ENCODE measurements around the gene HSPG2. TPM values are rescaled to one million over a fixed set of nuclear protein-coding genes. Genes with fewer than 3 reads are reported as not detected.

The HSPG2 gene
- total and polyA plus RNA-seq, 9 of the 15 experiments (the other 6 are each of a cell fraction or from before 2014, with no cell fraction given) = 0.14 to 160 (median 15.7) TPM

DNA sequence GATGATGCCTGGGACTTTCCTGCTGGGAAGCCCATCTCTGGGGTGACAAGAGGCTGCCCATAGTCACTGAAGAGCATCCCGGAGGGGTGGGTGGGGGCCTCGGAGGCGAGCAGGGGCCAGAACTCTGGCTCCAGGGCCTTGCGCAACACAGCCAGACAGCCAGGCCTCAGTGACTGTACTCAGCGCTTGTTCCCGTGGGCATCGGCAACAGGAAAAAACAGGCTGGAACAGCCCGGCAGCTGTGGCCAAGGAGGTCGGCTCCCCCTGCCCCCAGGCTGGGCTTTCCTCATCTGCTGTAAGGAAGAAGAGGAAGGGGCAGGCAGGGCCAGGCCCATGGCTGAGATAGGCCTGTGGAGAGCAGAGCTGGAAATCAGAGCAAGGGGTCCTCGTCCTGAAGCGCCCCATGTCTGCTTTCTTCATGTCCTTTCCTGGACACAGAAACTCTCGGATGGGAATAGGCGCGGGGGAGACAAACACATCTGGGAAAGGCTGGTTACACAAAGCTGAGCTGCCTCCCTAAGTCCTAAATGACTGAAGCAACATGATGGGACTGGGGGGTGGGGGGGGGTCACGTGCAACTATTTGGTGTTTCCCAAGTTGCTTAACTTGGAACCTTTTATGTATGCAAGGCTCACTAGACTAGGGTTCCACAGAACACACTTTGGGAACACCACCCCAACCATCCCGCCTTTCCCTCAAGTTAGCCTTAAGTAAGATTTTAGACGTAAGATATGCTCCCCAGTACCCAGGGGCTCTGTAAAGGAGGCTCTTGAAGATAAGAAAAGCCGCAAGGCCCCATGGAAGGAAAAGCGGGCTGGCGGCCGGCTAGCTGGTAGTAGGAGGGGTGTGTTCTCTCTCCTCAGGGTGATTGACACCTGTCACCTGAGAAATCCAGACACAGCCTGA is 30.7 kb downstream of the HSPG2 start (continued):
- TF ChIP-seq, protein P1, sequence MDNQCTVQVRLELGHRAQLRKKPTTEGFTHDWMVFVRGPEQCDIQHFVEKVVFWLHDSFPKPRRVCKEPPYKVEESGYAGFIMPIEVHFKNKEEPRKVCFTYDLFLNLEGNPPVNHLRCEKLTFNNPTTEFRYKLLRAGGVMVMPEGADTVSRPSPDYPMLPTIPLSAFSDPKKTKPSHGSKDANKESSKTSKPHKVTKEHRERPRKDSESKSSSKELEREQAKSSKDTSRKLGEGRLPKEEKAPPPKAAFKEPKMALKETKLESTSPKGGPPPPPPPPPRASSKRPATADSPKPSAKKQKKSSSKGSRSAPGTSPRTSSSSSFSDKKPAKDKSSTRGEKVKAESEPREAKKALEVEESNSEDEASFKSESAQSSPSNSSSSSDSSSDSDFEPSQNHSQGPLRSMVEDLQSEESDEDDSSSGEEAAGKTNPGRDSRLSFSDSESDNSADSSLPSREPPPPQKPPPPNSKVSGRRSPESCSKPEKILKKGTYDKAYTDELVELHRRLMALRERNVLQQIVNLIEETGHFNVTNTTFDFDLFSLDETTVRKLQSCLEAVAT (IDR thresholded peaks at IDR 0.05) = peak in 1 of 2 experiments; percentile 54; a peak in 1 of 4 replicates
- TF ChIP-seq ESRRA (IDR thresholded peaks at IDR 0.05; ENCODE audit: borderline replicate concordance, low read depth) (peak; percentile 73; the same call in 1 of the 2 replicates), MAZ (CRISPR knock-in tag; conservative IDR thresholded peaks at IDR 0.05 in 1 of 2, IDR thresholded peaks at IDR 0.05 in 1 of 2) (peak; percentile 46 to 73; a peak in 1 of 4 replicates), ZNF507 (tag; conservative IDR thresholded peaks at IDR 0.05) (no peak), SRF (CRISPR knock-in tag; IDR thresholded peaks at IDR 0.05) (no peak), PHTF2 (CRISPR knock-in tag; IDR thresholded peaks at IDR 0.05) (no peak), MEF2D (tag; conservative IDR thresholded peaks at IDR 0.05; ENCODE audit: low read depth) (peak; percentile 66), ZKSCAN8 (CRISPR knock-in tag; IDR thresholded peaks at IDR 0.05) (no peak), NFYB (IDR thresholded peaks at IDR 0.05; ENCODE audit: extremely low read depth, insufficient read length) (no peak), NFE2L1 (tag; IDR thresholded peaks at IDR 0.05; ENCODE audit: borderline replicate concordance, low read depth) (no peak), KLF16 (IDR thresholded peaks at IDR 0.05) (peak; percentile 77), ZNF561 (CRISPR knock-in tag; conservative IDR thresholded peaks at IDR 0.05) (no peak)
- TF ChIP-seq, protein P2, sequence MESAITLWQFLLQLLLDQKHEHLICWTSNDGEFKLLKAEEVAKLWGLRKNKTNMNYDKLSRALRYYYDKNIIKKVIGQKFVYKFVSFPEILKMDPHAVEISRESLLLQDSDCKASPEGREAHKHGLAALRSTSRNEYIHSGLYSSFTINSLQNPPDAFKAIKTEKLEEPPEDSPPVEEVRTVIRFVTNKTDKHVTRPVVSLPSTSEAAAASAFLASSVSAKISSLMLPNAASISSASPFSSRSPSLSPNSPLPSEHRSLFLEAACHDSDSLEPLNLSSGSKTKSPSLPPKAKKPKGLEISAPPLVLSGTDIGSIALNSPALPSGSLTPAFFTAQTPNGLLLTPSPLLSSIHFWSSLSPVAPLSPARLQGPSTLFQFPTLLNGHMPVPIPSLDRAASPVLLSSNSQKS (CRISPR knock-in tag; IDR thresholded peaks at IDR 0.05) = no peak
- TF ChIP-seq, protein P3, sequence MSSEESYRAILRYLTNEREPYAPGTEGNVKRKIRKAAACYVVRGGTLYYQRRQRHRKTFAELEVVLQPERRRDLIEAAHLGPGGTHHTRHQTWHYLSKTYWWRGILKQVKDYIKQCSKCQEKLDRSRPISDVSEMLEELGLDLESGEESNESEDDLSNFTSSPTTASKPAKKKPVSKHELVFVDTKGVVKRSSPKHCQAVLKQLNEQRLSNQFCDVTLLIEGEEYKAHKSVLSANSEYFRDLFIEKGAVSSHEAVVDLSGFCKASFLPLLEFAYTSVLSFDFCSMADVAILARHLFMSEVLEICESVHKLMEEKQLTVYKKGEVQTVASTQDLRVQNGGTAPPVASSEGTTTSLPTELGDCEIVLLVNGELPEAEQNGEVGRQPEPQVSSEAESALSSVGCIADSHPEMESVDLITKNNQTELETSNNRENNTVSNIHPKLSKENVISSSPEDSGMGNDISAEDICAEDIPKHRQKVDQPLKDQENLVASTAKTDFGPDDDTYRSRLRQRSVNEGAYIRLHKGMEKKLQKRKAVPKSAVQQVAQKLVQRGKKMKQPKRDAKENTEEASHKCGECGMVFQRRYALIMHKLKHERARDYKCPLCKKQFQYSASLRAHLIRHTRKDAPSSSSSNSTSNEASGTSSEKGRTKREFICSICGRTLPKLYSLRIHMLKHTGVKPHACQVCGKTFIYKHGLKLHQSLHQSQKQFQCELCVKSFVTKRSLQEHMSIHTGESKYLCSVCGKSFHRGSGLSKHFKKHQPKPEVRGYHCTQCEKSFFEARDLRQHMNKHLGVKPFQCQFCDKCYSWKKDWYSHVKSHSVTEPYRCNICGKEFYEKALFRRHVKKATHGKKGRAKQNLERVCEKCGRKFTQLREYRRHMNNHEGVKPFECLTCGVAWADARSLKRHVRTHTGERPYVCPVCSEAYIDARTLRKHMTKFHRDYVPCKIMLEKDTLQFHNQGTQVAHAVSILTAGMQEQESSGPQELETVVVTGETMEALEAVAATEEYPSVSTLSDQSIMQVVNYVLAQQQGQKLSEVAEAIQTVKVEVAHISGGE (CRISPR knock-in tag; IDR thresholded peaks at IDR 0.05) = peak in 1 of 3 experiments; percentile 2; a peak in 1 of 6 replicates
- TF ChIP-seq, protein P4, sequence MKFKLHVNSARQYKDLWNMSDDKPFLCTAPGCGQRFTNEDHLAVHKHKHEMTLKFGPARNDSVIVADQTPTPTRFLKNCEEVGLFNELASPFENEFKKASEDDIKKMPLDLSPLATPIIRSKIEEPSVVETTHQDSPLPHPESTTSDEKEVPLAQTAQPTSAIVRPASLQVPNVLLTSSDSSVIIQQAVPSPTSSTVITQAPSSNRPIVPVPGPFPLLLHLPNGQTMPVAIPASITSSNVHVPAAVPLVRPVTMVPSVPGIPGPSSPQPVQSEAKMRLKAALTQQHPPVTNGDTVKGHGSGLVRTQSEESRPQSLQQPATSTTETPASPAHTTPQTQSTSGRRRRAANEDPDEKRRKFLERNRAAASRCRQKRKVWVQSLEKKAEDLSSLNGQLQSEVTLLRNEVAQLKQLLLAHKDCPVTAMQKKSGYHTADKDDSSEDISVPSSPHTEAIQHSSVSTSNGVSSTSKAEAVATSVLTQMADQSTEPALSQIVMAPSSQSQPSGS (CRISPR knock-in tag; IDR thresholded peaks at IDR 0.05) = no peak
